Glomerular visceral epithelial cell (primary cell): ENCODE results near the gene APOL6.
"Not testable (repeated sequence)": the region's sequence is repeated elsewhere in the genome, so short reads cannot be mapped to it uniquely, and the experiment has no call there.

Source experiments
- DNase-seq: peaks from one replicate; pipeline ENCODE4 v3.0.0-alpha.2; 2016; ENCODE audit errors: extremely low spot score

Gene APOL6

DNA sequence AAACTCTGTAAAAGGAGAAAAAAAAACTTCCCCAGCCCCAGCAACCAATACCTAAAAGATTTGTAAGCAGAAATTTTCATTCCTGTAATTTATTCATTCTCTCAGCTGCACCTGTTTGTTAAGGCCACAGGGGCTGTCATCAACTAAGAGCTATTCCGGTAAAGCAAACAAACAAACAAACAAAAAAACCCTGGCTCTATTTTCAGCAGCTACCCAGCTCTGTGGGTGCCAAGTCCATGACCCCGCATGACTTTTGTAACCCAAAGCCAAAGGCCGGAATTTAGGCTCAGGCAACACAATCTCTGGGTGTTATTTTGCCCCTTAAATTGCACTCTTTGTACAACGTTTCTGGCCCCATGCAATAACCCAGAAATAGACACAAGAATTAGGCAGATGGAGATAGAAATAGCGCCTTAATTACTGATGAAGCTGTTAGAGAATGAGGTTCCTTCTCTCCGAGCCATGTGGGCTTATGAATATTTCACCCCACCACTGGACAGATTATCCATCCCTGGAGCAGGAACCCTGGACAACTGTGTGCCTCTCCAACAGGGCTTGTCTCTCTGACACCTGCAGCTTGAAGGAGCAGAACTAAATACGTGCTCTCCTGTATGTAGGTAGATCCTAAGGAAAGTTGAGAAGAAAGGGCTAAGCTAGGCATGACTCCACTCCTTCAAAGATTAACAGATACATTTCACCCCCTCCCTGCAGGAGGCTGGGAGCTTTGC lies 29.4 kb downstream of the APOL6 start:
- DNase-seq, result no peak

- no peak for DNase-seq
Measured at GRCh38 chr22:35678836-35679235, 30.6 kb downstream of the APOL6 start.

DNA sequence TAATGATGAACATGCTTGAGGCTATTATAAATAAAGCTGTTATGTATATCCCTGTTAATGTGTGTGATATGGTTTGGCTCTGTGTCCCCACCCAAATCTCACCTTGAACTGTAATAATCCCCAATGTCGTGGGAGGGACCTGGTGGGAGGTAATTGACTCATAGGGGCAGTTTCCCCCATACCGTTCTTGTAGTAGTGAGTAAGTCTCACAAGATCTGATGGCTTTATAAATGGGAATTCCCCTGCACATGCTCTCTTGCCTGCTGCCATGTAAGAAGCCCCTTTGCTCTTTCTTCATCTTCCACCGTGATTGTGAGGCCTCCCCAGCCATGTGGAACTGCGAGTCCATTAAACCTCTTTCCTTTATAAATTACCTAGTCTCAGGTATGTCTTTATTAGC lies 31.2 kb downstream of the APOL6 start:
- peak; percentile 58 for DNase-seq

GRCh38 chr22:35681454-35682052 lies 33.3 kb downstream of the APOL6 start:
- DNase-seq, result no peak

DNA sequence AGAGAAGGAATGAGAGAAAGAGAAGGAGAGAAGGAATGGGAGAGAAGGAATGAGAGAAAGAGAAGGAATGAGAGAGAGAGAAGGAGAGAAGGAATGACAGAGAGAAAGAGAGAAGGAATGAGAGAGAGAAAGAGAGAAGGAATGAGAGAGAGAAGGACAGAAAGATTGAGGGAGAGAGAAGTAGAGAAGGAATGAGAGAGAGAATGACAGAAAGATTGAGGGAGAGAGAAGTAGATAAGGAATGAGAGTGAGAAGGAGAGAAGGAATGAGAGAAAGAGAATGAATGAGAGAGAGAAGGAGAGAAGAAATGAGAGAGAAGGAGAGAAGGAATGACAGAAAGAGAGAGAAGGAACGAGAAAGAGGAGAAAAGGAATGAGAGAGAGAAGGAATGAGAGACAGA lies 35.3 kb downstream of the APOL6 start:
- no peak for DNase-seq

GRCh38 chr22:35684270-35684700 lies 36.0 kb downstream of the APOL6 start:
- no peak for DNase-seq

DNA sequence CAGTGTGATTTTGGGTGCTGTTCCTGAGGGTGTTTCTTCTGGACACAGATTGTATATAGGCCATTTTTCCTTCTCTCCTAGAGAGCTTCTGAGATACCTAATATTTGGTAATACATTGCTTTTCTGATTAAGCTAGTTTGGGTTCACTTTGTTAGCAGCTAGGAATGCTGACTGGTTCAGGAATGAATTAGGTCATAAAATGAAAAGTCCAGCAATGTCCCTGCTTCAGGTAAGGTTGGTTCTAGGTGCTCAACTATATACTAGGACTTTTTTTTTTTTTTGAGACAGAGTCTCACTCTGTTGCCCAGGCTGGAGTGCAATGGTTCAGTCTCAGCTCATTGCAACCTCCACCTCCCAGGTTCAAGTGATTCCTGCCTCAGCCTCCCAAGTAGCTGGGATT lies 36.5 kb downstream of the APOL6 start:
- no peak for DNase-seq

DNA sequence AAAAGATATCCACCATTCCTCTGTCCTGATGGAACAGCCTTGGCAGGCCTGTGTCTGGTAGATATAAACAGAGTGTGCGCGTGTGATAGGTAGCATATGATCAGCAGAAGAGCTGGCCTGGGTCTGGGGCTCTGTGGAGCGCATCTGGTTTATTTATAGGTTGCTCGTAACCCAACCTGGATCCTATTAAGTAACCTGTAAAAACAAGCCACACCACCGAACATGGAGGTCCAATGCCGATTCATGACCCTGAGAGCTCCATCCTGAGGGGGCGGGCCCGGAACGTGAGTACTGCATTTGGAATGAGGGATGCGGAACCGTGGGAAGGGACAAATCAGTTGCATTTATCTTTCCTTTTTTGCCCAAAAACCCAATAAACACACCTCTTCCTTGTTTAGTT lies 37.5 kb downstream of the APOL6 start:
- no peak for DNase-seq

DNA sequence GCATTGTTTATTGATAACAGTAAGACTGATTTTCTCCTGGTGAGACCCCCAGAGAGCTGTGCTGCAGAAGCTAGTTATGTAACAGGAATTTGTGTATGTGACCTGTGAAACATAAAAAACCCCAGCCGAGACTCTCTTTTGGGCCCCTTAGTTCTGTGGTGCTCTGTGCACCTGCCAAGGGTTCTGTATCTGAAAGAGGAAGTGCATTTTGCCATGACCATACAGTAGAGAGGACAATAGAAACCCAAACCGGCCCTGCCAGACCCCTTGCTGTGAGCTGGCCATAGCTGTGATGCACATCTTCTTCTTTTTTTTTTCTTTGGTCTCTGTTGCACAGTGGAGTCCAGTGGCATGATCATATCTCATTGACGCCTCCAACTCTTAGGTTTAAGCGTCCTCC lies 38.1 kb downstream of the APOL6 start:
- DNase-seq, result no peak

DNA sequence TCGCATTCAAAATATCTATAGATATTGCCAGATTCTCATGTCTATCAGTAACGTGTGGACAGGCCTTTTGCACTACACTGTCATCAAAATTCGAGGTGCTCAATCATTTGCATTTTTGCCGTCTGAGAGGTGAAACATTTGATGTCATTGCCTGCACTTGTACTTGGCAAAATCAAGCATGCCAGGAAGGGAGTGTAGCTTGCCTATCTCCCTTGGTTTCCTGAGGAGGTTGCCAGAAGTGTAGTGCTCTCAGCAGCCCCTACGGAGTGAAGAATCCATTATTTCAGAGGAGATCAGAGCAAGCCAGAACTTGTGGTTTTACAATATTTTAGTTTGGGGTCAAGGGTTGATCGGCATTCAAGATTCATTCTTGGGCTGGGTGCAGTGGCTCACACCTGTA lies 39.2 kb downstream of the APOL6 start:
- no peak for DNase-seq

- no peak for DNase-seq
Measured at GRCh38 chr22:35688913-35689675, 40.8 kb downstream of the APOL6 start.

DNA sequence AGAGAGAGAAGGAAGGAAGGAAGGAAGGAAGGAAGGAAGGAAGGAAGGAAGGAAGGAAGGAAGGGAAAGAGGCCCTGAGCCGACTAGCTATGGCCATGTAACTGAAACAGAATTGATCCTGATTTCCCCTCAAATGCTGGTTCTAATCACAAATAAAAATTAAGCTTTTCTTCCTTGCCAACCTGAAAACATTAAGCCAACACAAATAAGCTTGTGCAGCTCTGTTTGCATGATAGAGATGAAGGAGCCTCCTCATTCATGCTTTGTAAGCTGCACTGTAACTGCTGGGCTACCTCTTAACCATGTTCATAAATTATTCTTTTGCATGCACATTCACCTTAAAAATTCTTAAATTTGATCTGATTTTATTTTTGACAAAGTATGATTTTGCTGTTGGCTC lies 41.8 kb downstream of the APOL6 start:
- no peak for DNase-seq

DNA sequence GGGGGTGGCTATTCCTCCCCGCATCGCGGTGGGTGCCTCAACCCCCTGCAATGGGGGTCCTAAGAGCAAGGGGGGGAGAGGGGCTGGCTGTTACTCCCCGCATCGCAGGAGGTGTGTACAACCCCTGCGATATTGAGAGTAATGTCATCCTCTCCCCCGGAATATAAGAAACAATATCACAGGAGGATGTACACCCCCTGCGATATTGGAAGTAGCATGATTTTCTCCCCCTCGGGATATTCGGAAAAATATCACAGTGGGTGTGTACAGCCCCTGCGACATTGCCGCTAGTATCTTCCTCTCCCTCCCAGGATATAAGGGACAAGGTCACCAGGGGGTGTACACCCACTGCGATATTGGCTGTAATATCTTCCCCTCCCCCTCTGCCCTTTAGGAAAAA lies 47.0 kb downstream of the APOL6 start:
- DNase-seq, result no peak

DNA sequence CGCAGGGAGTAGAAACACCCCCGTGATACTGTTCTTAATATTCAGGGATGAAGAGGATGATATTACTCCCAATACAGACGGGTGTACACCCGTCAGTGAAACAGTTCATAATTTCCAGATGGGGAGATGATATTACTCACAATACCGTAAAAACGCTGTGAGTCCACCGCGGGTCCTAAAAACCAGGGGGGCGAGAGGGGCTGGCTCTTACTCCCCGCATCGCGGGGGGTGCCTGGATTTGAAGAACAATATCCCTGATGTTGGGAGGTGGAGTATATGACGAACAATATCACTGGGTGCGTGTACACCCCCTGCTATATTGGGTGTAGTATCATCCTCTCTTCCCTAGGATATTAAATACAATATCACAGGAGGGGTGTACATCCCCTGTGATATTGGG lies 48.9 kb downstream of the APOL6 start:
- DNase-seq, result no peak

- not testable (repeated sequence) for DNase-seq
Measured at GRCh38 chr22:35699852-35700251, 51.6 kb downstream of the APOL6 start.

DNA sequence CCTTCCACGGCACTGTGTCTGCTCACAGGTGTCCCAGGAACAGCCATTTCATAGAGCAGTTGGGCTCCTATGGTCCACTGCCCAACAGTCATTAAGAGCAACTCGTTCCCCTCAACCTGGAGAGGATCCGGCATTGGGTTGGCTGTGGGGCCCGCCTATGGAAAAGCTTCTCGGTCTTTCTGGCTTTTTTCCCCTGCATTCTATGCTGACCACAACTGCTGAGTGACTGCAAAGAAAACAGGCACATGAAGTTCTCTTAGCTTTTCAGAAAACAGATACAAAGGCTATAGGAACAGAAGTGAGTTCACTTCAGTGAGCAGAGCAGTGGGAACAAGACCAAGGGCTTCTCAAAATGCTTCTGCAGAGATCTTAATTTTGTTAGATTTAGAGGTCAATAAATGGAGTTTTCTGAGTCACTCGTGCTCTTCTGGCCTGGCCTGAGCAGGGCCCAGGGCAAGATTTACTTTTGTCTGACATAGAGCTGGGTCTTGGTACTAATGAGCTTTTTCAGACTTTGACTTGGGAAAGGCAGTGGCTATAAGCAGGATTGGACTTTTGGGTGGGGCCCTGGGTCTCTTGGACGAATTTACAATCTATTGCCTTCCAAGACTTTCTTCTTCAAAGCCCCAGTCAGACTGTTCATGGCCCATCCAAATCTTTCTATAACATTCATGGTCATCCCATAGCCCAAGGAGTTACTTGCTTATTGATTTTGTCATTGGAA lies 55.8 kb downstream of the APOL6 start:
- DNase-seq, result no peak

- DNase-seq, result peak; percentile 50
Measured at GRCh38 chr22:35705141-35705540, 56.9 kb downstream of the APOL6 start.

DNA sequence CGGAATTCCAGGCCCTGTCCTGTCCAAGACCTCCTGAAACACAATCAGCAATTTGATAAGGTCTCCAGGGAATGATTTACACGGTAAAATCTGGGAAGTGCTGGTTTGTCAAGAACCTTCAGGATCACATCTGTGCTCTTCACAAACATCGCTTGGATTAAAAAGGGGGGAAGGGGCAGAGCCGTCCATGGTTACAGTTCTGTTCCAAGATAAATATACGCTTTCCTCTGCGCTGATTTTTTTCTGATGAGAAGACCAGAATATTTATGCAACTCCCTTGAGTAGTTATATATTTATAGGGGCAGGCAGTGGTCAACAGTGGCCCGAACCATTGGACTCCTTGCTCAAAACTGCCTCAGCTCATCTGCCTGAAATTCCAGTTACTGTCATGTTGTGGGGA lies 60.2 kb downstream of the APOL6 start:
- no peak for DNase-seq

DNA sequence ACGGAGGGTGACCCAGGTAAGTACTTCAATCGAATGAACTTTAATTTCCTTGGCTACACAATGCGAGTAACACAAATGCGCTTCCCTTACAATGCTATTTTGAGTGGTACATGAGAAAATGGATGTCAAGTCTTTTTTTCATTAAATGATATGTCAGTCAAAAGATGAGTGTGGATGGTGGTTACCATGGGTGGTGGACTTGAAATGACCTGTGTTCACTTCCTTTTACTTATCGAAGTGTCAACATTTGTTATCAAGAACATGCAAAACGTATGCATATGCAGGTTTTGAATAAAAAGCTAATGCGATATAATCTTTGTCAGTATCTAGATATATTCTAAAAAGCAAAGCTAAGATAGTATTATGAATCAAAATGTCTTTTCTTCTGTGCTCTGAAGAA lies 60.7 kb downstream of the APOL6 start:
- DNase-seq, result no peak

GRCh38 chr22:35711336-35711735 lies 63.1 kb downstream of the APOL6 start:
- no peak for DNase-seq

GRCh38 chr22:35712672-35713071 lies 64.4 kb downstream of the APOL6 start:
- no peak for DNase-seq

- no peak for DNase-seq
Measured at GRCh38 chr22:35717572-35717971, 69.3 kb downstream of the APOL6 start, which contains the start of gene APOL5. APOL5 (plus strand) TSS chr22:35717872; CDS start chr22:35717872, 0 bp downstream.
